Right renal cortex interstitium (tissue), 3 donors: ENCODE measurements around the gene KCNG4. TPM values are rescaled to one million over a fixed set of nuclear protein-coding genes. Genes with fewer than 3 reads are reported as not detected.

Experiments
- DNase-seq, 3 donors: peaks; one replicate each; pipeline ENCODE4 v3.0.0-alpha.2; 2013; ENCODE audit warnings: low read depth in 3 of 3, low spot score in 2 of 3
- polyA plus RNA-seq, 3 donors: library from polyadenylated mRNA; unstranded; fragments of 120-200 nt; gene quantifications; one replicate each; pipeline ENCODE4 v1.2.1, GENCODE V29; 2013; ENCODE audit not compliant: insufficient read length in 3 of 3

Gene KCNG4
- polyA plus RNA-seq, 3 donors: 0.07 TPM; not detected in 2

GRCh38 chr16:84184775-84185174 is 55.0 kb downstream of the KCNG4 start:
- DNase-seq: no peak

GRCh38 chr16:84183911-84184591 is 55.8 kb downstream of the KCNG4 start:
- DNase-seq: no peak

GRCh38 chr16:84183572-84183875 is 56.3 kb downstream of the KCNG4 start:
- DNase-seq: no peak

GRCh38 chr16:84182680-84183571 is 56.9 kb downstream of the KCNG4 start:
- DNase-seq: no peak

- DNase-seq: no peak
Observed at GRCh38 chr16:84182104-84182503, 57.7 kb downstream of the KCNG4 start.

- DNase-seq: no peak
Observed at GRCh38 chr16:84181144-84181915, 58.5 kb downstream of the KCNG4 start.

GRCh38 chr16:84180519-84181140 is 59.2 kb downstream of the KCNG4 start:
- DNase-seq: no peak

GRCh38 chr16:84179612-84180320 is 60.0 kb downstream of the KCNG4 start:
- DNase-seq: no peak

GRCh38 chr16:84178892-84179611 is 60.8 kb downstream of the KCNG4 start:
- DNase-seq: no peak

- DNase-seq: no peak
Observed at GRCh38 chr16:84178146-84178765, 61.6 kb downstream of the KCNG4 start.

GRCh38 chr16:84177741-84178073 is 62.1 kb downstream of the KCNG4 start:
- no peak for DNase-seq

- DNase-seq: no peak
Observed at GRCh38 chr16:84176192-84177053, 63.4 kb downstream of the KCNG4 start.

GRCh38 chr16:84175350-84176081 is 64.3 kb downstream of the KCNG4 start:
- no peak for DNase-seq

GRCh38 chr16:84174396-84174795 is 65.4 kb downstream of the KCNG4 start:
- DNase-seq: no peak

- no peak for DNase-seq
Observed at GRCh38 chr16:84169765-84170310, 70.0 kb downstream of the KCNG4 start.
